OCI-LY7 (cell line): ENCODE results near the gene CMTM8. TPM values are rescaled to one million over a fixed set of nuclear protein-coding genes. Genes with fewer than 3 reads are reported as not detected.

ENCODE experiments used
- BruUV-seq: library from RNA; stranded (reverse); fragments of 400-500 nt; replicated peaks from 2 replicates; lab custom pipeline; 2021; lab: Mats Ljungman, UMichigan
- CTCF ChIA-PET: fragments of 300-600 bp; sonication (Branson Sonifier 250); formaldehyde crosslinking; loops from one replicate; lab custom pipeline; 2022; ENCODE audit warnings: antibody characterized with exemption; ENCODE audit not compliant: unreplicated experiment; lab: Charles Lee
- POLR2A ChIA-PET: fragments of 300-600 bp; sonication (Branson Sonifier 250); formaldehyde crosslinking; loops from one replicate; lab custom pipeline; 2022; ENCODE audit warnings: antibody characterized with exemption; lab: Charles Lee
- DNase-seq: peaks from one replicate; pipeline ENCODE4 v3.0.0-alpha.2; 2015; ENCODE audit warnings: low spot score
- H2AFZ ChIP-seq: fragments of 200-600 bp; sonication (generic), shearing (Covaris generic); 2 replicates; pipeline ENCODE4 v1.6.1; 2014; ENCODE audit warnings: mild to moderate bottlenecking, antibody characterized with exemption, low read length, moderate library complexity
- H3K27ac ChIP-seq: fragments of 200-600 bp; sonication (generic); 2 replicates; pipeline ENCODE4 v1.5.1; 2014; ENCODE audit warnings: mixed run types, low read depth, mild to moderate bottlenecking, moderate library complexity, low read length, inconsistent platforms; ENCODE audit not compliant: poor library complexity, severe bottlenecking
- H3K36me3 ChIP-seq: fragments of 200-600 bp; sonication (generic); 2 replicates; pipeline ENCODE4 v1.6.1; 2014; ENCODE audit warnings: mild to moderate bottlenecking, antibody characterized with exemption, low read length, moderate library complexity, mixed read lengths; ENCODE audit not compliant: insufficient read depth
- H3K4me1 ChIP-seq: fragments of 200-600 bp; sonication (generic); 2 replicates; pipeline ENCODE4 v1.5.1; 2014; ENCODE audit warnings: mild to moderate bottlenecking, low read length; ENCODE audit not compliant: insufficient read depth, poor library complexity, severe bottlenecking
- H3K4me2 ChIP-seq: fragments of 200-600 bp; sonication (generic); 2 replicates; pipeline ENCODE4 v1.6.1; 2014; ENCODE audit warnings: mild to moderate bottlenecking, low read length
- H3K4me3 ChIP-seq: fragments of 200-600 bp; sonication (generic); 2 replicates; pipeline ENCODE4 v1.5.1; 2014; ENCODE audit warnings: mild to moderate bottlenecking, low read depth, low read length; ENCODE audit not compliant: poor library complexity, severe bottlenecking
- H3K79me2 ChIP-seq: fragments of 200-600 bp; sonication (generic); 2 replicates; pipeline ENCODE4 v1.6.1; 2016; ENCODE audit warnings: low read depth, mild to moderate bottlenecking, low read length, moderate library complexity, mixed read lengths; ENCODE audit not compliant: insufficient read depth
- H3K9me2 ChIP-seq: fragments of 200-600 bp; sonication (generic); 2 replicates; pipeline ENCODE4 v1.6.1; 2016; ENCODE audit warnings: mild to moderate bottlenecking, low read length, mixed read lengths; ENCODE audit not compliant: insufficient read depth
- H3K9me3 ChIP-seq: fragments of 200-600 bp; sonication (generic); 2 replicates; pipeline ENCODE4 v1.6.1; 2014; ENCODE audit warnings: mild to moderate bottlenecking, mixed run types, low read length, mixed read lengths
- H4K20me1 ChIP-seq: fragments of 200-600 bp; sonication (generic); 2 replicates; pipeline ENCODE4 v1.6.1; 2014; ENCODE audit warnings: mild to moderate bottlenecking, antibody characterized with exemption, low read length, moderate library complexity, mixed read lengths; ENCODE audit not compliant: insufficient read depth
- EZH2phosphoT487 ChIP-seq: fragments of 200-600 bp; sonication (generic); IDR thresholded peaks from 2 replicates; pipeline ENCODE4 v1.6.1; 2018; ENCODE audit warnings: low read depth, borderline replicate concordance, mild to moderate bottlenecking, mixed run types, antibody characterized with exemption, low read length, moderate library complexity, mixed read lengths
- intact Hi-C: fragments of 100-400 bp; cut with micrococcal nuclease; formaldehyde crosslinking; loops from one replicate; pipeline ENCODE4 v1.10.0; 2022; ENCODE audit not compliant: unreplicated experiment
- small RNA-seq: library from RNA; depleted of rRNA; stranded (forward); fragments of <200 nt; gene quantifications from one replicate; pipeline ENCODE3, GENCODE V24; 2014
- total RNA-seq, 2 experiments: library from RNA; depleted of rRNA in 1 of 2; stranded (reverse); fragments of >200 nt in 1 of 2; shearing (Covaris generic) in 1 of 2; gene quantifications; 2 replicates each; pipeline ENCODE4 v1.2.3, GENCODE V29; 2014 to 2022
- TF ChIP-seq, protein P1 (sequence below): fragments of 200-600 bp; sonication (generic); conservative IDR thresholded peaks from 2 replicates; pipeline ENCODE4 v1.5.1; 2014; ENCODE audit warnings: mild to moderate bottlenecking, antibody characterized with exemption, low read length, moderate library complexity, mixed read lengths

Gene CMTM8
- total RNA-seq, 2 experiments from 2014 or later: 1.5 to 3.0 TPM

DNA sequence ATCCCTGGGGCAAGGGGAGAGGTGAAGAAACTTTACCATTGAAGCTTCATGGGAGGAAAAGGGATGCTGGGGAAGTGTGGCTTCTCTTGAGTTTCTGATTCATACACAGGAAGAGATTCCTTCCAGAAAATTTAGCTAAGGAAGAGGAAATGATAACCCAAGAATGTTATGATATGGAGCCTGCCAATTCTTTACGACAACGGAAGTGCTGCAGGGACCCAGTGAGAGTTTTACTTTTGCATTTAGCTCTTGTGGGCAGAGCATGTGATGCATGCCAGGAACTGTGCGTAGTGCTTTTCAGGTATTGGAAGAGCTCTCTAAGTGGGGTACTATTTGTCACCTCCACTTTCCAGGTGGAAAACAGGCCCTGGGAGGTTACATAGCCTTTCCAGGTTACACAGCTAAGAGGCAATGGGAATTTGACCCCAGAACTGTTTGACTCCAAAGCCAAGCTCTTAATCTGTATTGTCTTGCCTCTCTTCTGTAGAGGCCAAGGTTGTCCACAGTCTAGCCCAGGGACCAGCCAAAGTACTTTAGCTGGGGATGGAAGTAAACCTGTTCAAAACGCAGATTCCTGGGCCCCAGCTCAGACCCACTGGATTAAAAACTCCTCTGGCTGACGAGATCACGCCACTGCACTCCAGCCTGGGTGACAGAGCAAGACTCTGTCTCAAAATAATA, 176.2 kb downstream of the CMTM8 start:
- intact Hi-C loops: no loop called here
- Histone ChIP-seq H3K27ac (no peak overlapping the region), H3K4me3 (no peak overlapping the region), H2AFZ (no peak overlapping the region), H3K36me3 (no peaks in the 10 kb centered on the region), H4K20me1 (no peaks in the 10 kb centered on the region), H3K9me3 (peaks cover 13% of the 10 kb centered on the region; the same call in 1 of the 2 replicates), H3K79me2 (peaks cover 25% of the 10 kb centered on the region), H3K4me2 (no peak overlapping the region), H3K9me2 (no peaks in the 10 kb centered on the region), H3K4me1 (peaks cover 36% of the 10 kb centered on the region)
- no peak for DNase-seq
- ChIA-PET CTCF (interaction anchor here (0.7 kb wide), 1 partner anchor 9 kb away, joined by 4 read pairs; no protein-coding TSS in a partner anchor), POLR2A (interaction anchor here (0.5 to 1.5 kb wide), 9 partner anchors 9 to 684 kb away, joined by 3 to 10 read pairs (median 5); no protein-coding TSS in a partner anchor)
- TF ChIP-seq, protein P1, sequence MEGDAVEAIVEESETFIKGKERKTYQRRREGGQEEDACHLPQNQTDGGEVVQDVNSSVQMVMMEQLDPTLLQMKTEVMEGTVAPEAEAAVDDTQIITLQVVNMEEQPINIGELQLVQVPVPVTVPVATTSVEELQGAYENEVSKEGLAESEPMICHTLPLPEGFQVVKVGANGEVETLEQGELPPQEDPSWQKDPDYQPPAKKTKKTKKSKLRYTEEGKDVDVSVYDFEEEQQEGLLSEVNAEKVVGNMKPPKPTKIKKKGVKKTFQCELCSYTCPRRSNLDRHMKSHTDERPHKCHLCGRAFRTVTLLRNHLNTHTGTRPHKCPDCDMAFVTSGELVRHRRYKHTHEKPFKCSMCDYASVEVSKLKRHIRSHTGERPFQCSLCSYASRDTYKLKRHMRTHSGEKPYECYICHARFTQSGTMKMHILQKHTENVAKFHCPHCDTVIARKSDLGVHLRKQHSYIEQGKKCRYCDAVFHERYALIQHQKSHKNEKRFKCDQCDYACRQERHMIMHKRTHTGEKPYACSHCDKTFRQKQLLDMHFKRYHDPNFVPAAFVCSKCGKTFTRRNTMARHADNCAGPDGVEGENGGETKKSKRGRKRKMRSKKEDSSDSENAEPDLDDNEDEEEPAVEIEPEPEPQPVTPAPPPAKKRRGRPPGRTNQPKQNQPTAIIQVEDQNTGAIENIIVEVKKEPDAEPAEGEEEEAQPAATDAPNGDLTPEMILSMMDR: no peak
- no peak for TF ChIP-seq EZH2phosphoT487
- no TSS peak for BruUV-seq

DNA sequence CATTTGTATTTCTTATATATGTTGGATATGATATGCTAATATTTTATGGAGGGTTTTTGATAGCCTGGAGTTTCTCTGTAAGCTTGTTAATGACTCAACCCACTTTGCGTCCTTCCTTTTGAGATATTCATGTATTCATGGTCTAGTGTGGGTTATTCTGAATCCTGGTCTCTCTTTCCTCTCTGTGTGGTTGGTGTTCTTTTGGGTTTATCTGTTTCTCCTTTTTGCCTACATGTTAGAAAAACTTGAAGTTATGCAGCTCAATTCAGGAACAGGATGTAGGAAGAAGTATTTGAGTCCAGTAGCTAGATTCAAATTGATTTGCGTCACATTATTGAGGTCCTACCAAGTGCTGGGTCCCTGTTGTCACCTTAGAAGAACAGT, 181.3 kb downstream of the CMTM8 start:
- no peak for TF ChIP-seq EZH2phosphoT487
- TF ChIP-seq, protein P1: no peak
- no TSS peak for BruUV-seq
- Histone ChIP-seq H2AFZ (peak overlapping the region; percentile 76), H3K4me3 (peak overlapping the region; percentile 47), H3K36me3 (no peaks in the 10 kb centered on the region), H3K79me2 (peaks cover 47% of the 10 kb centered on the region), H3K4me1 (peaks cover 78% of the 10 kb centered on the region), H3K9me2 (no peaks in the 10 kb centered on the region), H3K27ac (peak overlapping the region; percentile 90), H3K4me2 (peak overlapping the region; percentile 73), H3K9me3 (peaks cover 13% of the 10 kb centered on the region; the same call in 1 of the 2 replicates), H4K20me1 (no peaks in the 10 kb centered on the region)
- ChIA-PET CTCF (interaction anchor here (1.1 kb wide), 1 partner anchor 19 kb away, joined by 4 read pairs; no protein-coding TSS in a partner anchor), POLR2A (interaction anchor here (0.6 to 7.1 kb wide), 6 partner anchors 10 to 80 kb away, joined by 3 to 88 read pairs (median 4); no protein-coding TSS in a partner anchor)
- intact Hi-C loops: loop anchor here (5.0 kb wide), 1 partner anchor 628 kb away; no protein-coding TSS in a partner anchor
- no peak for DNase-seq

Small RNA genes within 50 kb of the gene (small RNA-seq; reads per million reads assigned to genes)
- not detected for gene AC097639.2

Other genes with a start within 250 kb of the CMTM8 start
- 27.5 and 30.4 TPM in 2 replicates for gene GPD1L, start 132.1 kb upstream of the CMTM8 start, total RNA-seq (2014; rRNA removed; shearing (Covaris generic))
- 29.2 and 34.6 TPM in 2 replicates for gene GPD1L, start 132.1 kb upstream of the CMTM8 start, total RNA-seq (2022)
- gene CMTM7, start 153.2 kb downstream of the CMTM8 start, total RNA-seq (2014; rRNA removed; shearing (Covaris generic)): 13.2 and 16.0 TPM in 2 replicates
- gene CMTM7, start 153.2 kb downstream of the CMTM8 start, total RNA-seq (2022): 19.0 TPM in 2 replicates